Stimulated activated CD4-positive, alpha-beta T cell treated with anti-CD3 and anti-CD28 coated beads, Interleukin-12 subunit alpha, Interleukin-12 subunit beta, amount 100 ng/mL, for 48 hours (primary cell): ENCODE data around the gene NFAM1.

Experiments
- DNase-seq, 3 donors: peaks; one replicate each; pipeline ENCODE4 v3.0.0-alpha.2; 2020; ENCODE audit warnings: low read depth in 2 of 3, low spot score in 1 of 3

Gene NFAM1

DNA sequence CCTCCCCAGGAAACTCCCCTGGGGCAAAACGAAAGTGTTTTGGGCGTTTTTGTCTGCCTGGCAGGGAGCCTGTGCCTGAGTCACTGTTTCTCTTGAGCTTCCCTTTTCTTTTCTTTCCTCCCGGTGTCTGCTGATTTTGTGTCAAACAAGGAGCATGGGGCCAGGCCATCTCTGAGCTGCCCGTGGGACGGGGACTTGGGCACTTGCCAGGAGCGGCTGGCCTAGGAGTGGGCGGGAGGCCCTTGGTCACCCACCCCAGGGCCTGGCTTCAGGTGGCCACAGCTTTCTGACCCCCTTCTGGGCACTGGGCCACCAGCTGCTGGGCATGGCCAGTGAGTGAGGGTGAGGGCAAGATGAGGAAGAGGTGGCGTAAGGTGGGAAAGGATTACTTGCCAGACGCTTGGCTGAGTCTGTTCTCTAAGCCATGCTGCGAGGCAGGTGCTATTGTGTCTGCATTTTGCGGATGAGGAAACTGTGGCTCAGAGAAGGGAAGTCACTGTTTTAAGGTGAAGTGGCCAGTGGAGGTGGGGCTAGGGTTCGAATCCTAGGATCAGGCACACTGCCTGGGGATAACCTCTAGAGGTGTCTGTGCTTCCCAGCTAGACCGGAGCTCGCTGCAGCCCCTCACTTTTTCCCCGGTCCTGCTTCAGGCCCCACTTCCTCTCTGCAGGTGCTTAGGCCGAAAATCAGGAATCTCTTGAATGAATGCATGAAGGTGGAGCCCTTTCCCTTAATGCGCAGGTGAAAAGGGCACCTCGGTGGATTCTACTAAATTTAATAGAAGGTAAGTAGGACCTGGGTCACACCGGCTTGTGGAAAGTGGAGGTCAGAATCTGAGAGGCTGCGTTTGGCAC is 7.8 kb upstream of the NFAM1 start:
- DNase-seq, result no peak

DNA sequence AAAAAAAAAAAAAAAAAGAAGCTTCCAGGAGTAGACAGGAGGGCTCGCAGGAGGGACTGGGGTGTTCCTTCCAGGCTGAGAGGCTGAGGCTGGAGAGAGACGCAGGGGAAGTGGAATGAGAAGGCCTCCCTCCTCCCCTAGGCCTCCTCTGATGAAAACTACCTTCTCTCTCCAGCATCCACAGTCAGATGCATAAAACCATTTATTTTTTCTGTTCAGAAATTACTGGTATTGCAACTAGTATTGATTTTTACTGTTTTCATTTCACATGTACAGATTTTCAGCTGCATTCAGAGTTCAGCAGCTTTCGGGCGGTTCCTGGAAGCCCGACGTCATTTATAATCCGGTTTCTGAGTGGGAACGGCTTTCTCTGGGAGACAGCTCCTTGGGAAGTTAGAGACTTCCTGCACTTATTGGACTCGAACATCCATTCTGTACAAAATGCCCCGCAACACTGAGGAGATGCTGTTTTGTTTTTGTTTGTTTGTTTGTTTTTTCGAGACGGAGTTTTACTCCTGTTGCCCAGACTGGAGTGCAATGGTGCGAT is 6.9 kb upstream of the NFAM1 start:
- DNase-seq, result no peak

DNA sequence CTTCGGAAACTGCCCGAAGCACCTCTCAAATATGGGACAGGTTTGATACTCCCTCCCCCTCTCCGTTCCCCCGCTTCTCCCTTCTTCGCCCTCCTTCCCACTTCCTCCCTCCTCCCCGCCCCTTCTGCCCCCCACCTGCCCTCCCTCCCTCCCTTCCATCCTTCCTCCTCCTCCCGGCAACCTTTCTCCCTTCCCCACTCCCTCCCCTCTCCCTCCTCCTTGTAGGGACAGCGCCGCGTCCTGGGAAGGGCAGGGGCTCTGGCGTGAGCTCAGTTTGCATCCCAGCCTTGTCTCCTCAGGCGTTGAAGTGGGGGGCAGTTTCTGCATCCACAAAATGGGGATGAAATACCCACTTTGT is 6.1 kb upstream of the NFAM1 start:
- no peak for DNase-seq

DNA sequence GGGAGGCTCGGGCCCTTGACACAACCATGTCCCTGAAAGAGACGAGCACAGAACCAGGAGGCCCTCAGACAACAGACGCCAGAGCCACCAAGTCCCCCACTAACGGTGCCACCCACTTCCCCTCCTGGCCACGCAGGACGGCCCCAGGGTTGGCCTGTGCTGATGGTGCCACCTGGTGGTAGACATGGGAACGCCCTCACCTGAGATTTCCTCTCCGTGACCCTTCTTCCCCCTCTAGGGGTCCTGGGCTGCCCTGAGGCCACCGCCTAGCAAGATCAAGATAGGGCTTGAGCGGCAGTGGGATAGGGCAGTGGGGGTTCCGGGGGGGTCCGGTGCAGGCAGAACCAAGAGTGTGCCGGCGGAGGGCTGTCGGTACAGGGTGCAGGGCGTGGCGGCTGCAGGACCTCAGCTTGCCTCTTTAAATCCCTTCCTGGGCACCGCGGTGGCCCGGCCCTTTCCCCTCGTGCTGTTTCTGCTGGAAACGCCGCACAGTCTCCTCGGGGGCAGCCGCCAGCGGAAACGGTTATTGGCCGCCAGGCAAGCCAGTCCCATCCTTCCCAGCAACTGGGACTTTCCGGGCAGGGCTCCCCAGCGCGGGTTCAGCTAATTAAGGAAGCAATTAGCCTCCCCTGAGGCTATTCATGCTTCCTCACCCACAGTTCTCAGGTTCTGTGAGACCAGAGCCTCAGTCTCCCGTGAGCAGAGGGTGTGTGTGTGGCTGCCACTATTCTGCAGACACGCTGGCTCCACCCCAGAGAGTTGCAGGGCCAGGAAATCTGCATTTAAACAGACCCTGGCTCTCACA is 5.5 kb upstream of the NFAM1 start:
- DNase-seq, result peak; percentile 65 to 88 (median 72)

DNA sequence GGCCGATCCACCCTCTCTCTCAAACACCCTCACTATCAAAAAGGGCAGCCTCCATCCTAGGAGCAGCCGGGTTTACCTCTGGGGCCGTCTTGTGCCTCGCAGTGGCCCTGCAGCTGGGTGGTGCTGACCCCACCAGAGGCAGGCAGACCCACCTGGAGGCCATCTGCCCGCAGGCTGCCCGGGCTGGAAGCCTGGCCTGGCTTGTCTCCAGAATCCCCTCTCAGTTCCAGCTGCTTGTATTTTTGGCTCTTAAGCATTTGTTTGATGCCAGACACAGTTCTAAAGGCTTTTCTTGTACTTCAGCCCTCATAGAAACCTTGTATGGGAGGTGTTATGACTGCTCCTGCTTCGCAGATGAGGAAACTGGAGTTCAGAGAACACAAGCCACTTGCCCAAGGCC is 4.2 kb upstream of the NFAM1 start:
- no peak for DNase-seq

DNA sequence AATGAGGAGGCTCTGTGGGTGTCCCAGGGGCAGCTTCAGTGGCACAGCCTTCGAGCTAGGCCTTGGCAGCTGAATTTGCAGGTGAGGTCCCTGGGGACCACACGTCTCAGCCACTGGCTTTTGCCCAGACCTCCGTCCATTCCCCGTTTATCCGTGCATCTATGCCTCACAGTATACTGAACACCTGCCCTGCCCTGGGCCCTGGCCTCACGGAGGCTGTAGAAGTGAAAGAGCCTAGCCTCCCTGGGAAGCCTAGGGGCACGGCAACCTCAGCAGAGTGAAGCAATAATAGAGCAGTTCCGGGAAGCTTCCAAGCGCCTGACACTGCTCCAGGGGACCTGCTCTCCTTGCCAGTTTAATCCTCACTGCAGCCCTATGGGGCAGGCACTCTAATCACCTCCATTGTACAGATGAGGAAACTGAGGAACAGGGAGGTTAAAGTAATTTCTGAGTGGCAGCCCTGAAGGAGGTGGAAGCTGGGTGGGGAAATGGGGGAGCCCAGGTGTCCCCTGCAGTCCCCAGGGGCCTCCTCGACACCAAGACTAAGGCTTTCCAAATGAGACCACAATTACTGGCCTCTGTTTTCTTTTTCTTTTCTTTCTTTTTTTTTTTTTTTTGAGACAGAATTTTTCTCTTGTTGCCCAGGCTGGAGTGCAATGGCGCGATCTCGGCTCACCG is 2.7 kb upstream of the NFAM1 start:
- DNase-seq, result no peak

DNA sequence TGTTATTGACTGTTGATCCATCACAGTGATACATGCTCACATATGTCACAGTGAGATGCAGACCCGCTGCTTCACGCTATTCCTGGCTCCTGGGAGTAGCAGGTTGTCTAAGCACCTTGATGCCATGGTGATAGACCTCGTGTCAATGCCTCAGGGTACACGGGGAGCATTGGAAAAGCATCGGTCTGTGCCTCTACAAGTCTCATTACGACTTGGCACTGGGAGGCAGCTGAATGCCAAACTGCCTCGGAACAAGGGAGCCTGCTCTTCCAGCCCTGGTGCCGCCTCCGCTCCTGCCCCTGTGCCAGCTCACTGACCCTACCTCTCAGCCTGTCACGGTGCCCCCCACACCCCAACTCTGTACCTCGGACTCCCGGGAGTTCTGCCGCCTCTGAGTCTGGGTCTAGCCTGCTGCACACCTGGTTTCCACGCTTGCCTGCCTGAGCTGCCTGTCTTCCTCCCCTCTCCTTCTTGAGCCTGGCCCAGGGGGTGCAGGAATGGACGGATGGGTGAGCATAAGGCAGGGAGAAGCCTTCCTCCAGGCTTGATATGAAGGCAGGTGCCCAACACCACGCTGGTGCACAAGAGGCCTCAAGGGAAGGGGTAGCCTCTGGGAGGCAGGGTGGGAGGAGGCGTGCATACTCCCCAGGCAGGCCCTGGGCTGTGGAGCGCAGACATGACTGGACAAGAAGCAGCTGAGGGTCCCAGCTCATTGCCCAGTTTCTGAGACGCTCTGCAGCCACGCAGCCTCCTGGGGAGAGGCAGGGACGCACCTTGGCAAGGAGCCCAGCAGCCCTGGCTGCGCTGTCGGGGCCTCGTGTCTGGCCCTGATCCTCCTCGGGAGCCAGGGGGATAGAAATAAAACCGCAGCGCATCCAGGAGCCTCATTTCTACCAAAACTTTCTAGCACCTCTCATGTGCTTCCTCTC is 1.8 kb upstream of the NFAM1 start:
- no peak for DNase-seq

DNA sequence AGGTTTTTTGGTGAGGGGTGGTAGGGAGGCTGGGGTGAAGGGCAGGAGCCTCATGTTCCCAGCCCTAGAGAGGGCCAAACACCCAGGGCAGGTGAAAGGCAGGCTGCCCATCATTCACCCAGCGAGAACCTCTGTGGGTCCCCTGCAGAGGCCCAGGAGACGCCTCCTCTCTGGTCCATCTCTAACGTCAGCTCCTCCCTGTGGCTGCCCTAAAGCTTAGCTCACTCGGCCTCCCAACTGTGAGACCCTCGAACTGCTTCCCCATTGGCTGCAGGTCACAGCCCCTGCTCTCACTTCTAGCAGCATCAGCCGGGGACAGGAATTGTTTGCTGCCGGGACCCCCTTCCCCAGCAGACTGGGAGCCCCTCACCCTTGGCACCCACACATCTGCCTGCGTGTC is 615 bp upstream of the NFAM1 start:
- DNase-seq, result no peak

DNA sequence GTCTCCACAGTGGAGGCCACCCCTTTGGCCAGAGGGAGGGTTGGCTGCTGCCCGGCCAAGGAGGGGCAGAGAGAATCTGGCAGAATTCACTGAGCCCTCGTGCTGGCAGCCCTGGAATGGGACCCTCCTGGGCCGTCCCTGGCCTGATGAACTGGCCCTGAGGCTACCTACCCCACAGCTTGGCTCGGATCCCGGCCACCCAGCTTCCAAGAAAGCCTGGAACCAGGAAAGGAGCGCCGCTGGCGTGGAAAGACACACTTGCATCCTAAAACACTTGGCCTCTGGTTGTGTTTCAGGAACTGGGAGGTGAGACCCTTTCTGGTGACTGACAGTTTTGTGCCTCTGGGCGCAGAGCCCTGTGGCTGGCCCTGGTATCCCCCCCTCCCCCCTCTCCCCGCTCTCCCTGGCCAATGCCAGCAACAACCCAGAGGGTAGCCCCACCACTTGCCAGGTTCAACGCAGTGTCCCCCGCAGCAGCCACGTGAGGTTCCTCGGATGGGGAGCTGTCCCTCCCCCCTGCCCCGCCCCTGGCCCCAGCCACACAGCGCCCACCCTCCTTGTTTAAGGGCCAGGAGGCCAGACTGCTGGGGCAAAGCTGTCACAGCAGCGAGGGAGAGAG is 693 bp downstream of the NFAM1 start:
- no peak for DNase-seq

DNA sequence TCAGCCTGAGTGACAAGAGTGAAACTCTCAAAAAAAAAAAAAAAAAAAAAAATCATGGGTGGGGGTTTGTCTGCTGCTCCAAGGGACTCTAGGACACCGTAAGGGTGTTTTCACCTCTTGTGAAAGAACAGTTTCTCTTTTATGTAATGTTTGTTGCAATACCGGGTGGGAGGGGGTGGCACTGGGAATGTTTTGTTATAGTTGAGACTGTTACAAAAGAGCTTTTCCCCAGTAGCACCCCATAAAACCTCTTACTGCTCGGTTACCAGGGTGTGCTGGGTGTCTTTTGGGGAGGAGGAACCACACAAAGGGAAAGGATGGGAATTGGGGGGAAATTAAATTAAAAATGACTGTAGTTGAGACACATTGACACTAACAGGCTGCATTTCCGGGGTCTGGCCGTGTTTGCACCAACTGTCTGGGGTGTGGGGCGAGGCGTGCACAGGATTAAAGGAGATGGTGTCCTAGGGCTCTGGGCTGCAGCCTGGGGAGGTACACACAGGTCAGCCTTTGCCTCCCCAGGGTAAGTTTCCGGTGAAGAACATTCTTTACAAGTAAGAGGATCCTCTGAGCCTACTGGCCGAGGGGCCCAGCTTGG is 1.6 kb downstream of the NFAM1 start:
- no peak for DNase-seq

DNA sequence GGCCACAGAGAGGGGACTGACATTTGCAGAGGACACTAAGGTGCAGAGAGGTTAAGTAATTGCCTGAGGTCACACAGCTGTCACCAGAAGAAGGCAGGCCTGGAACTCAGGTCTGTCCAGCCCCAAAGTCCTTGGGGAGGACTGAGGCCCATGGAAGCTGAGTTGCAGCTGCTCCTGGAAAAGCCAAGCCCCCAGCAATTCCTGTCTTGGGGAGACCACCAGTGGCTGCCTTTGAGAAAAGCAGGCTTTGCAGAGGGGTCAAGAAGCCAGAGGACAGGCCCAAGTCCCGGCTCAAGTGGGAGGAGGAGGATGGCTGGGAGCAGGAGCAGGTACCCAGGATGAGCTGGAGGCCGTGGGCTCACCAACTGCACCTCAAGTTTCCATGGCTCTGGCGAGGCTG is 3.4 kb downstream of the NFAM1 start:
- DNase-seq, result no peak

DNA sequence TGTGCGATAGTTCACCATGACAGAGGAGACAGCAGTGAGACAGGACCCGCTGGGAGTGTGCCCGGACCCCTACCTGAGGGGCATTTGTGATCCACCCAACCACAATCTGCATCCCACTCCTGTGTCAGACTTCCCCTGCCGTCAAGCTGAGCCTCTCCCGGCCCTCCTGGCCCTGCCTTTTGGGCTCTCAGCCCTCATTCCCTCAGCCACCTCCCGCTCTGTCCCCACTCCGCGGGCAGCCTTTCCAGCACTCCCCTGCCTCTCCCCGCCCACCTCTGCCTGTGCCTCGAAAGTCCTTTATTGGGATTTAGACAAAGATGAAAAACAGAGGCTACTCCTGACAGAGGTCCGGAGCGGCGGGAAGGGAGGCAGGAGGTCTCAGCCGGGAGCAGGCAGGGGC is 4.2 kb downstream of the NFAM1 start:
- DNase-seq, result no peak

DNA sequence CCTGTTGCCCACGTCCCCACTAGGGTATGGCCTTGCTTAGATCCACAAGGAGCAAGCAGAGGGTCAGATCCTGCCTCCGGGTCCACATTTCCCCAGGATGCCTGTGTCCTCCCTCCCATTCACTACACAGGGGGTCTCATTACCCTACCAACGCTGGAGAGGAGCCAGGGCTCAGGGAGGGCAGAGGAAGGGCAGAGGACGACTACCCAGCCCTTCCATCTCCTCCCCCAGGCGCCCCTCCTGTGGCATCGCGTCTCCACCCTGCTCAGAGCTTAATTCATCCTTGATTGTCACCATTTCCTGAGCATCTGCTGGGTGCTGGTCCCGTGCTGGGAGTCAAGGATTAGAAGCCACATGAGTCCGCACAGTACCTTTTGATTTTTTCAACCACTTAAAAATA is 5.0 kb downstream of the NFAM1 start:
- DNase-seq, result no peak

DNA sequence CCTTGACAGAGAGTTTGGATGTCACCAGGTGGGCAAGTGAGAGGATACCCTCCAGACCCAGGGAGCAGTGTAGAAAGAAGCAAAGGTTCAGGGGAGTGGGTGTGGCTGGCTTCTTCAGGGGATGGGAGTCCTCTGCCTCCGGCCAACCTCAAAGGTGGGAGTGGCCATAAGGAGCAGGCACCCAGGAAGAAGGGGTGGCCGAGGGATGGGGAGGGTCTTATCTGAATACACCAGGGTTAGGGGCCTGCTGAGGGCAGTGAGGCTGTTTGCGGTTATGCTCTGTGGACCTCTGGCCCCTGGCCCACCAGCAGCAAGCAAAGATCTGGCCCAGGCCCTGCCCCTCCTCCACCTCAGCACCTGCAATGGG is 6.2 kb downstream of the NFAM1 start:
- DNase-seq, result no peak

DNA sequence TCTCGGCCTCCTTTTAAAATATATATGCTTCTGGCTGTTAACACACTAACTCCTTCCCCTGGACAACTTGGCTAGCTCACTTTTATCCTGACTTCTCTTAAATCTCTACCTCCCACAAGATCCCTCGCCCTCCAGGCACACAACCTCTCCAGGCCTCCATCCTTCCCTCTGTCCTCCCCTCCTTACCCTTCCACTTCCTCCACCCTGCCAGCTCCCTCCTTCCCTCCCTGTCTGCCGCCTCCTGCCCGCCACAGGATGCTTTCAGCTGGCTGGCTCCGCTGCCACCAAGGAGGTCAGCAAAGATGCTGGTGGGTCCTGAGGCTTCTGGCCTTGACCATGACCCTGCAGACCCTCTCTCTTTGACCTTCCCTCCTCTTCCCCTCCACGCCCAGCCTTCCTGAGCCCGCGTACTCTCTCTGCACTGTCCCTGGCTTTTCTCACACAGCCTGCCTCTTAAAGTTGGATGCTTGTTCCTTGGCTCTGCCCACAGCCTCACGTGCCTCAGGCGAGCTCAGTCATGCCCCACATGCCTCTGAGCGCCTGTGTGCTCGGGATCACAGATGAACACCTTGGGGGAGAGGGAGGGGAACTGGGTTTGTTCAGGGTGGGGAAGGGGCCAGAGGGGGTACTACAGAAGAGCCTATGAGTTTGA is 6.7 kb downstream of the NFAM1 start:
- DNase-seq, result no peak

DNA sequence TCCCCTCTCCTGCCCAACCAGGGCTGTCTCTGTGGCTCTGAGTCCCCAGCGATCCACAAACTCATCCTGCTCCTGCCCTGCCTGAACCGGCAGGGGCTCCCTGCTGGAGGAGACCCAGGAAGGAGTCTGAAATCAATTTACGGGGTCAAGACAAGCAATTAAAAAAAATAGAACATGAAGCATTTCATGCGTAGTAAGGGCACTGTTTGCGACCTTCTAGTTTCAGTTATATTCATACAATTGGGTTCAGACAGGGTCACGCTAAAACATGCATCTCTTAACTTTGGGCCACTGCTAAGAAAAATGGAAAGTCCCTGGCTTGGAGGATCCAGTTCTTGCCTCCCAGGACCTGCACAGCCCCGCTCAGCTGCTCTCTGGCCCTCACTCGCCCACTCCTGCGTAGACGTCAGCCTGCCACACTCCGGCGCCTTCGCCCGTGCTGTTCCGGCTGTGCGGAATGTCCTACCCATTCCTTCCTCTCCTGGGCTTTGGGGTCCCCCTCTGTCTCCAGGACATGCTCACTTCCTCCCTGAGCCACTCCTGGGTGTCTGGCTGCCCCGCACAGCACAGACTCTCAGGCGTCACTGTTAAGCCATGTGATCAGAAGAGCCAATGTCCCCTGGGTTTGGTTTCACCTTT is 12.8 kb downstream of the NFAM1 start:
- DNase-seq, result no peak

DNA sequence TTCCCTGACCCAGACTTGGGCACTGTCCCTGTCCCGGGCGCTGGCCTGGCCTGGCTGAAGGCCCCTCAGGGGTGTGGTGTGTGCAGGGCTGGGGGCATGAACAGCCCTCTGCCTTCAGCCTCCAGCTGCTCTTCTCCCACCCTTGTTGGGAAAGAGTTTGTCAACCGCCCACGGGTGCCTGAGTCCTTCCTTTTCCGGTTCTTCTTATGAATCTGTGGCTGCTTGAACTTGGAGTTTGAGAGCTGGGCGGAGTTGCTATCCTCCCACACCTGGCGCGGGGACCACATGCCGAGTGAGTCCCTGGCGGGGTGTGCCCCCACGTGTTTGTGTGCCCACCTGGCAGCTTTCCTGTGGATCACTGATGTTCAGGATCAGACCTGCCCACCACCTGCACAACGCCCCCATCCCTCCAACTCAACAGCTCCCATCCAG is 13.4 kb downstream of the NFAM1 start:
- DNase-seq, result no peak

DNA sequence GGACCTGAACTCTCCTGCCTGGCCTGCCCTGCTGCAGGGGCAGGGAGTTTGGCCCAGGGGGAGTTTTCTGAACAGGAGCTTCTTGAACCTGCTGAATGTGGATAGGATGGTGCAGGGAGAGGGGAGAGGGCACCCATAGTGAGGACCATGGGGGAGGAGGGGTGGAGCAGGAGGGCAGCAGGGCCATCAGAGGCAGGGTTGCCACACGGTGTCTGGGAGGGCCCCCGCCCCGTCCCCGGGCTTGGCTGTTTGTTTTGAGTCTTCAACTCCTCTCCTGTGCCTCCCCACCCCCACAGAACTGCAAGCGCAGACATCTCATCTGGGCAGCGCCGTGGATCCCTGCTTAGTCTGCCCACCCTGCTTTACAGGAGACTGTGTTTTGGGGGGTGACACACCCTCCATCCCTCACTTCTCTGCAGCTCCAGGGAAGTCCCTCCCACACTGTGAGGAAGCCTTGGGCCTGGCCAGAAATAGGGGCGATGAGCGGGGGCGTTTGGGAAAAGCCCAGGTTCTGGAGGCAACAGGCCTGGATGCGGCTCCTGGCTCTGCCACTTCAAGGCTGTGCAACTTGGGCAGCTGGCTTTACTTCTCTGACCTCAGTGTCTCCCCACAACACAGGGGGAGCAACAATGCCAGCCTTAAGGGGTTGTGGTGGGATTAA is 14.4 kb downstream of the NFAM1 start:
- no peak for DNase-seq
